Left ventricle myocardium superior (tissue), 1 donor: Measurements from ENCODE around the gene SYT11. TPM values are rescaled to one million over a fixed set of nuclear protein-coding genes. Genes with fewer than 3 reads are reported as not detected.
"Not testable (repeated sequence)": the region's sequence is repeated elsewhere in the genome, so short reads cannot be mapped to it uniquely, and the experiment has no call there.

Experiments used
- ATAC-seq: fragments of 200-7000 bp; cut with Tn5 transposase; one replicate; pipeline ENCODE4 v1.9.1; 2020; ENCODE audit warnings: mild to moderate bottlenecking, moderate library complexity
- DNase-seq: peaks from one replicate; pipeline ENCODE4 v3.0.0-alpha.2; 2020
- intact Hi-C: fragments of 100-400 bp; cut with micrococcal nuclease; formaldehyde crosslinking; loops from one replicate; pipeline ENCODE4 v1.11.0; 2022
- long read RNA-seq: library from polyadenylated mRNA; unstranded; transcript quantifications from one replicate; pipeline ENCODE4 v2.0.0, GENCODE V29; 2021
- total RNA-seq: library from RNA; stranded (reverse); fragmentation: NEBNext Ultra II Directional; extraction: Animal tissue kit (Norgen Biotek cat#: 25700); gene quantifications from one replicate; pipeline ENCODE4 v1.2.1, GENCODE V29; 2021
- donor health status: DM: no; HTN: yes; CAD: no; lungs with severe emphysema.

Gene SYT11, protein sequence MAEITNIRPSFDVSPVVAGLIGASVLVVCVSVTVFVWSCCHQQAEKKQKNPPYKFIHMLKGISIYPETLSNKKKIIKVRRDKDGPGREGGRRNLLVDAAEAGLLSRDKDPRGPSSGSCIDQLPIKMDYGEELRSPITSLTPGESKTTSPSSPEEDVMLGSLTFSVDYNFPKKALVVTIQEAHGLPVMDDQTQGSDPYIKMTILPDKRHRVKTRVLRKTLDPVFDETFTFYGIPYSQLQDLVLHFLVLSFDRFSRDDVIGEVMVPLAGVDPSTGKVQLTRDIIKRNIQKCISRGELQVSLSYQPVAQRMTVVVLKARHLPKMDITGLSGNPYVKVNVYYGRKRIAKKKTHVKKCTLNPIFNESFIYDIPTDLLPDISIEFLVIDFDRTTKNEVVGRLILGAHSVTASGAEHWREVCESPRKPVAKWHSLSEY
- total RNA-seq, result 6.6 TPM
- long read RNA-seq, partial matches to known transcripts, result 6 of 8 reads
- long read RNA-seq, other reads (novel, unspliced or antisense), result 2 of 8 reads

- intact Hi-C loops, result no loop called here
- ATAC-seq, result peak; percentile 91
- peak; percentile 96 for DNase-seq
Measured at GRCh38 chr1:155859234-155859829, at the start of gene SYT11. TSS of gene SYT11 (plus strand) at chr1:155859567. CDS start at chr1:155859762, 195 bp downstream.

- intact Hi-C loops, result no loop called here
- no peak for DNase-seq
- ATAC-seq, result no peak
Measured at GRCh38 chr1:155812878-155813277, 46.5 kb upstream of the SYT11 start.

- intact Hi-C loops, result no loop called here
- DNase-seq, result no peak
Measured at GRCh38 chr1:155813672-155814071, 45.7 kb upstream of the SYT11 start.

GRCh38 chr1:155816351-155816750, 43.0 kb upstream of the SYT11 start:
- no peak for ATAC-seq
- intact Hi-C loops, result no loop called here

More at GRCh38 chr1:155813672-155814071, 45.7 kb upstream of the SYT11 start:
- no peak for ATAC-seq

GRCh38 chr1:155827450-155827849, 31.9 kb upstream of the SYT11 start:
- intact Hi-C loops, result no loop called here
- DNase-seq, result no peak
- ATAC-seq, result no peak

More at GRCh38 chr1:155816351-155816750, 43.0 kb upstream of the SYT11 start:
- no peak for DNase-seq

DNA sequence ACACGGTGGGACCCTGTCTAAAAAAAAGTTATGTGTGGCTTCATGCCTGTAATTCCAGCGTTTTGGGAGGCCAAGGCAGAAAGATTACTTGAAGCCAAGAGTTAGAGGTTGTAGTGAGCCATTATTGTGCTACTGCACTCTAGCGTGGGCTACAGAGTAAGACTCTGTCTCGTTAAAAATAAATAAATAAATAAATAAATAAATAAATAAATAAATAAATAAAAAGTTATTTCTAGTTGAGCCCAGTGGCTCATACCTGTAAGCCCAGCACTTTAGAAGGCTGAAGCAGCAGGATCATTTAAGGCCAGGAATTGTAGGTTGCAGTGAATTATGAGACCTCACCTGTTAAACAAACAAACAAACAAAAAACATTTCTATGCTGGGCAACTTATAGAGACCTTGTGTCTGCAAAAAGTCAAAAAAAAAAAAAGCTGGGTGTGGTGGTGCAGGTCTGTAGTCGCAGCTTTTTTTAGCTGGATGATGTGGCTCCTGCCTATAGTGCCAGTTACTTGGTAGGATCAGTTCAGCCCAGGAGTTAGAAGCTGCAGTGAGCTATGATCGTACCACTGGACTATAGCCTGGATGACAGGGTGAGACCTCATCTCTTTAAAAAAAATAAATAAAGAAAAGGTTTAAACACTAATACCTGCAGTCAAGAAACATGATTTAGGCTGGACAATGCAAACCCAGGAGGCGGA, 27.9 kb upstream of the SYT11 start:
- no peak for DNase-seq
- intact Hi-C loops, result no loop called here
- peak; percentile 67 for ATAC-seq

DNA sequence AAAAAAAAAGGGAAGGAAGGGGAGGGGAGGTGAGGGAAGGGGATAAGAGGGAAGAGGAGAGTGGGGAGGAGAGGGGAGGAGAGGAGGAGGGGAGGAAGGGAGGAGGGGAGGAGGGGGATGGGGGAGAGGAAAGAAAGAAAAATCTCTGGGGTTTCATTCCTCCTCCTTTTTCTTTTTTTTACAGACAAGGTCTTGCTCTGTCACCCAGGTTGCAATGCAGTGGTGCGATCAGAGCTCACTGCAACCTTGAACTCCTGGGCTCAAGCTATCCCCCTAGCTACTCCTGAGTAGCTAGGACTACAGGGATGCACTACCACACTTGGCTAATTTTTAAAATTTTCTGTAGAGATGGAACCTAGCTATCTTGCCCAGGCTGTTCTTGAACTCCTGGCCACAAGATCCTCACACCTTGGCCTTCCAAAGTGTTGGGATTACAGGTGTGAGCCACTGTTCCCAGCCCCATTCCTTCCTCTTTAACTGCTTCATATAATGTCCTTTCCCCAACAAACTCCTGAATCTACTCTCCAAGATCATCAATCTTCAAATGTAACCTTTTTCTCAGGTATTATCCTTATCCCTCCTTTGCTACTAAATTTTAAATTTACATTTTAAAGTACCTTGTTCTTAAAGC, 25.6 kb upstream of the SYT11 start:
- intact Hi-C loops, result no loop called here
- no peak for DNase-seq
- ATAC-seq, result no peak

GRCh38 chr1:155834296-155834926, 25.0 kb upstream of the SYT11 start:
- intact Hi-C loops, result no loop called here
- ATAC-seq (peak; percentile 50), DNase-seq (no peak)

DNA sequence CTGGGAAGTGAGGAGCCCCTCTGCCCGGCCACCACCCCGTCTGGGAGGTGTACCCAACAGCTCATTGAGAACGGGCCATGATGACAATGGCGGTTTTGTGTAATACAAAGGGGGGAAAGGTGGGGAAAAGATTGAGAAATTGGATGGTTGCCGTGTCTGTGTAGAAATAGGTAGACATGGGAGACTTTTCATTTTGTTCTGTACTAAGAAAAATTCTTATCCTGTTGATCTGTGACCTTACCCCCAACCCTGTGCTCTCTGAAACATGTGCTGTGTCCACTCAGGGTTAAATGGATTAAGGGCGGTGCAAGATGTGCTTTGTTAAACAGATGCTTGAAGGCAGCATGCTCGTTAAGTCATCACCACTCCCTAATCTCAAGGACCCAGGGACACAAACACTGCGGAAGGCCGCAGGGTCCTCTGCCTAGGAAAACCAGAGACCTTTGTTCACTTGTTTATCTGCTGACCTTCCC, 24.4 kb upstream of the SYT11 start:
- DNase-seq, intact Hi-C loops, ATAC-seq: not testable (repeated sequence)

DNA sequence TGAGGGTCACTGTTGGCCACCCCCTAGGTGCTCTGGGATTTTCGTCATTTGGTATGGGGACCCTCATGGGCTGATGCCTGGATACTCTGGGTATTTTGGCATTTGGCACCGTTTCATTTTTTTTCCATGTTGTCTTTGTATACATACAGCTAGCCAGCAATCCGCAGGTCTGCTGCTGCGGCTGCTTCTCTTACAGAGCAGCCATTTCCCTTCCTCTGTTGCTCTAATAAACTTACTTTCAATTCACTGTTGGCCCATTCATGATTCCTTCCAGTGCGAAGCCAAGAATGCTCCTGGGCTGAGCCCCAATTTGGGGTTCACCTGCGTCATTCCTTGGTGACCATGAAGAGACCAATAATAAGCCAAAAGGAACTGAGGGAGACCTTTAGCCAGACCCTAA, 23.8 kb upstream of the SYT11 start:
- no peak for ATAC-seq
- DNase-seq, result no peak
- intact Hi-C loops, result no loop called here

- ATAC-seq (no peak), DNase-seq (no peak)
- intact Hi-C loops, result no loop called here
Measured at GRCh38 chr1:155840386-155840785, 19.0 kb upstream of the SYT11 start.

DNA sequence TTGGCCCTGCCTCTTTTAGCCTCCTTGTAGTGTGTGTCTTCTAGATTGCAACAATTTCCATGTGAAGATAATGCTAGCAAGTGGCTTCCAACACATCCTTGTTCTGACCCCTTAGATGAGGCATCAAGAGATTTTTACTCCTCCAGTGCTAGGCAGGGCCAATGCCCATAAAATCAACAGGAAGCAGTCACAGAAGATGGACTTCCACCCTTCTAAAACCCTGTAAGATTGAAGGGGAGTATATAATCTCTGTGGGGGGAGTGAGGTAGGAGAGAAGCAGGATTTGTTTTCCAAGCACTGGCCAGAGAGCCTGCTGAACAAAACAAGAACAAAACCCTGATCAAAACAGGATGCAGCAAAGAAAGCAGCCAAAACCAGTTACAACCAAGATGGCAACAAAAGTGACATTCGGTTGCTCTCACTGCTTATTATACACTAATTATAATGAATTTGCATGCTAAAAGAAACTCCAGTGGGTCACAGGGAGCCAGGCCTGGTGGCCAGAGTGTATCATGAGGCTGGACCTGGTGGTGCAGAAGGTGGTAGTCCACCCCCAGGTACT, 14.4 kb upstream of the SYT11 start:
- ATAC-seq (no peak), DNase-seq (no peak)
- intact Hi-C loops, result no loop called here

- no peak for DNase-seq
- intact Hi-C loops, result no loop called here
- ATAC-seq, result no peak
Measured at GRCh38 chr1:155847823-155848529, 11.4 kb upstream of the SYT11 start.

DNA sequence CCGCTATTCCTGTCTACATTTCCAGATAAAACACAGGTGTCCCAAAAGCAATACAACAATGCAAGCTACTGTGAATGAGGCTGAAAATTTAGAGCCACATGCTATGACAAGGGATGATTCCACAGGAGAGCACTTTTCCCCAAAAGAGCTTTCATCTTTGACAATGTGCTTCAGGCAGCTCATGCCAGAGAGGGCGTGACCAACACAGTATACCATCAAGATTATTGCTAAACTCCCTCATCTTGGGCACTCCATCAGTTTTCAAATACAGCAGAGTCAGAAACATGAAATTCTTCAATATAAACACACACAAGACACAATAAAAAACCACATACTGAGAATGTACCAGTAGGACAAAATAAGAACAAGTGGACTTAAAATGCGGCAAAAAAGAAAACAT, 9.0 kb upstream of the SYT11 start:
- intact Hi-C loops, result no loop called here
- no peak for DNase-seq

GRCh38 chr1:155856257-155856974, 3.0 kb upstream of the SYT11 start:
- intact Hi-C loops, result no loop called here

More for the DNA sequence above, 9.0 kb upstream of the SYT11 start:
- no peak for ATAC-seq

GRCh38 chr1:155856975-155857930, 2.1 kb upstream of the SYT11 start, which contains the start of gene GON4L:
TSS of gene GON4L (minus strand) at chr1:155857214. CDS start at chr1:155853780, 3,434 bp downstream.
- intact Hi-C loops, result no loop called here
- peak; percentile 92 for DNase-seq
- ATAC-seq, result peak; percentile 69

More at GRCh38 chr1:155856257-155856974, 3.0 kb upstream of the SYT11 start:
- DNase-seq (no peak), ATAC-seq (no peak)
